Muscle of leg (tissue), 11 donors: ENCODE measurements around the gene SLC39A9. TPM values are rescaled to one million over a fixed set of nuclear protein-coding genes. Genes with fewer than 3 reads are reported as not detected.
"Not testable (repeated sequence)": the region's sequence is repeated elsewhere in the genome, so short reads cannot be mapped to it uniquely, and the experiment has no call there.

Source experiments
- DNase-seq: peaks from one replicate; pipeline ENCODE4 v3.0.0; 2013
- H3K27ac ChIP-seq: one replicate; pipeline ENCODE4 v1.5.1; 2013; ENCODE audit warnings: mild to moderate bottlenecking, low read length, control low read depth
- H3K27me3 ChIP-seq: one replicate; pipeline ENCODE4 v1.6.1; 2013; ENCODE audit warnings: low read length; ENCODE audit not compliant: control insufficient read depth, insufficient read depth
- H3K36me3 ChIP-seq: one replicate; pipeline ENCODE4 v1.6.1; 2013; ENCODE audit warnings: low read length; ENCODE audit not compliant: control insufficient read depth, insufficient read depth
- H3K4me1 ChIP-seq: one replicate; pipeline ENCODE4 v1.6.1; 2013; ENCODE audit warnings: low read length; ENCODE audit not compliant: control insufficient read depth, insufficient read depth
- H3K4me3 ChIP-seq: one replicate; pipeline ENCODE4 v1.5.1; 2013; ENCODE audit warnings: low read length, control low read depth
- H3K9me3 ChIP-seq: replicated peaks from 2 replicates; pipeline ENCODE4 v1.6.1; 2013; ENCODE audit warnings: low read depth, low read length; ENCODE audit not compliant: control insufficient read depth
- WGBS: methylation state at CpG from one replicate; pipeline ENCODE4 v1.1.5; 2013; ENCODE audit warnings: missing lambda C conversion rate; ENCODE audit not compliant: insufficient coverage; 5-methylcytosine and 5-hydroxymethylcytosine counted together
- polyA plus RNA-seq, 8 donors: library from polyadenylated mRNA; unstranded; fragments of 120-200 nt; gene quantifications; one replicate each; pipeline versions ENCODE4 v1.2.1 to v1.2.3, GENCODE V29; 2013; ENCODE audit warnings: inconsistent platforms in 1 of 8, low replicate concordance in 1 of 8; ENCODE audit not compliant: insufficient read length in 8 of 8, insufficient read depth in 1 of 8
- total RNA-seq: library from RNA; stranded (reverse); fragments of 120-200 nt; gene quantifications from one replicate; pipeline ENCODE4 v1.2.4, GENCODE V29; 2013

Gene SLC39A9
- total and polyA plus RNA-seq, 9 donors, result 26.9 to 48.0 (median 31.7) TPM

DNA sequence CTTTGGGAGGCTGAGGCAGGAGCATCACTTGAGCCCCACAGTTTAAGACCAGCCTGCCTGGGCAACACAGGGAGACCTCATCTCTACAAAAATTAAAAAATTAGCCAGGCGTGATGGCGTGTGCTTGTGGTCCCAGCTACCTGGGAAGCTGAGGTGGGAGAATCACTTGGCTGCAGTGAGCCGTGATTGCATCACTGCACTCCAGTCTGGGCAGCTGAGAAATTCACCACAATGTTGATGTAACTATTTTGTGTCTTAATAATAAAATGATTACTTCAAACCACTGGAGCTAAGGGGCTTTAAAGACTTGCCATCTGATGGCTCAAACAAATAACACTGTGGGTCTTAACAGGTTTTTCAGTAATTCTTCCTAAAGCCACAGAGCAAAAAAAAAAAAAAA, 11.2 kb upstream of the SLC39A9 start:
- DNase-seq, result no peak
- Histone ChIP-seq H3K4me1 (no peaks in the 10 kb centered on the region), H3K27ac (no peak overlapping the region), H3K9me3 (no peaks in the 10 kb centered on the region), H3K36me3 (peaks cover 28% of the 10 kb centered on the region), H3K27me3 (no peaks in the 10 kb centered on the region), H3K4me3 (no peak overlapping the region)
- whole genome bisulfite sequencing, result 93% methylated on average over 3 of the region's 3 CpGs

DNA sequence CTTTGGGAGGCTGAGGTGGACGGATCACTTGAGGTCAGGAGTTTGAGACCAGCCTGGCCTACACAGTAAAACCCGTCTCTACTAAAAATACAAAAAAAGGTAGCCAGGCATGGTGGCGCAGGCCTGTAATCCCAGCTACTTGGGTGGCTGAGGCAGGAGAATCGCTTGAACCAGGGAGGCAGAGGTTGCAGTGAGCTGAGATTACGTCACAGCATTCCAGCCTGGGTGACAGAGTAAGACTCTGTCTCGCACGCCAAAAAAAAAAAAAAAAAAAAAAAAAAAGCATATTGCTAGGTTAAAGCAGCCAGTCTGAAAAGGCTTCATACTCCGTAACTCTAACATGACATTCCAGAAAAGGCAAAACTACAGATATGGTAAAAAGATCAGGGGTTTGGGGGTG, 7.1 kb upstream of the SLC39A9 start:
- not testable (repeated sequence) for H3K4me3 ChIP-seq, H3K9me3 ChIP-seq, DNase-seq, H3K27me3 ChIP-seq, H3K4me1 ChIP-seq, H3K27ac ChIP-seq
- peaks cover 42% of the 10 kb centered on the region for H3K36me3 ChIP-seq
- WGBS, result 80% methylated on average over 1 of the region's 8 CpGs

DNA sequence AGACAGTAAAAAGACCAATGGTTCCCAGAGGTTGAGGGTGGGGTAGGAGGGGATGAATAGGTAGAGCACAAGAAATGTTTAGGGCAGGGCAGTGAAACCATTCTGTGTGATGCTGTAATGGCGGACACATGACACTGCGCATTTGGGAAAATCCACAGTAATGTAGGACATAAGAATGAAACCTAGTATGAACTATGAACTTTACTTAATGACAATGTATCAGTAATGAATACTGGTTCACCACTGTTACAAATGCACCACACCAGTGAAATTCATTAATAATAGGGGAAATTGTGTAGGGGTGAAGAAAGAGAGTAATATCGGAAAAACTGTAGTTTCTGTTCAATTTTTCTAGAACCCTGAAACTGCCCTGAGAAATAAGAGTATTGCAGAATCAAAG, 6.0 kb upstream of the SLC39A9 start:
- Histone ChIP-seq H3K36me3 (peaks cover 40% of the 10 kb centered on the region), H3K9me3 (no peaks in the 10 kb centered on the region), H3K27me3 (no peaks in the 10 kb centered on the region), H3K4me1 (peaks cover 5% of the 10 kb centered on the region), H3K4me3 (no peak overlapping the region), H3K27ac (no peak overlapping the region)
- no peak for DNase-seq
- no CpG with 5 or more reads among the region's 3 CpGs for WGBS

- Histone ChIP-seq H3K27me3 (no peaks in the 10 kb centered on the region), H3K27ac (no peak overlapping the region), H3K4me3 (no peak overlapping the region), H3K4me1 (peaks cover 19% of the 10 kb centered on the region), H3K36me3 (peaks cover 32% of the 10 kb centered on the region), H3K9me3 (no peaks in the 10 kb centered on the region)
- 100% methylated on average over 3 of the region's 4 CpGs for WGBS
- DNase-seq, result no peak
Observed at GRCh38 chr14:69395929-69396328, 2.6 kb upstream of the SLC39A9 start.

DNA sequence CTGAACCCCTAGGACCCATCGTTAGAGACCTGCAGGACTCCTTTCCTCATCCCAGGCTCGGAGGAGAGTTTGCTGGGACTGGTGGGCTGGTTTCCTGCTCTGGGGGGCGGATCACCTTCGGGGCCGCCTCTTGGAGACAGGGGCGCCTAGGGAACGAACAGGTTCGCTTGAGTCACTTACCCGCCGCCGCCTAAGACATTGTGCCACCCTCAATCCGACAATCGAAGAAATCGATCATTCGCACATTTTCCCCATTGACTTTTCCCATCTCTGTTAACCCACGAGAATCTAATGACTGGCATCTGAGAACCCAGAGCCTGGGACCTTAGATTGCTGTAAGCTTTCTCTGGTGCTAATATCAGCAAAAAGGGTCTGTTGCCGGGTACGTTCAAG, 322 bp downstream of the SLC39A9 start:
- Histone ChIP-seq H3K27ac (peak overlapping the region; percentile 97), H3K27me3 (no peaks in the 10 kb centered on the region), H3K4me3 (peak overlapping the region; percentile 91), H3K9me3 (no peaks in the 10 kb centered on the region), H3K36me3 (peaks cover 16% of the 10 kb centered on the region), H3K4me1 (peaks cover 22% of the 10 kb centered on the region)
- DNase-seq, result no peak
- WGBS, result 0% methylated on average over 5 of the region's 18 CpGs

GRCh38 chr14:69399750-69400149, 1.3 kb downstream of the SLC39A9 start:
- peaks cover 9% of the 10 kb centered on the region for H3K36me3 ChIP-seq
- WGBS, result 91% methylated on average over 7 of the region's 8 CpGs
- peaks cover 22% of the 10 kb centered on the region for H3K4me1 ChIP-seq
- H3K9me3 ChIP-seq, result no peaks in the 10 kb centered on the region
- H3K4me3 ChIP-seq, result peak overlapping the region; percentile 91
- no peaks in the 10 kb centered on the region for H3K27me3 ChIP-seq
- no peak overlapping the region for H3K27ac ChIP-seq
- DNase-seq, result no peak

DNA sequence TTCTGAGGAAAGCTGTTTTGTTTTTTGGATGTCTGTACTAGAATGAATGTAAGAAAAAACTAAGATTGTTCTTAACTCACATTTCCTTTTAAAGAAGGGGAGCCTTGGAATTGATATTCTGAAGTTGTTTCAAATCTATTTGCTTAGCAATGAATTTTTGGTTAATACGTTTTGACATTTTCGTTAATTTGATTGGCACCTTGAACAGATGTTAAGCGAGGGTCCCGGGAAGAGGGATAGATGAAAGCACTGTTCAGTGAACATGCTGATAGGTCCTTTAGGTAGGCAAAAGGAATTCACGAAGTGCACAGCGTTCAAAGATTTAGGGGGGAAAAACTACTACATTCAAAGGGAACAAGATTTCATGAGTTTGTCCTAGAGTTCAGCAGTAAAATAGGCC, 1.7 kb downstream of the SLC39A9 start:
- Histone ChIP-seq H3K36me3 (peaks cover 5% of the 10 kb centered on the region), H3K4me1 (peaks cover 22% of the 10 kb centered on the region), H3K27me3 (no peaks in the 10 kb centered on the region), H3K4me3 (no peak overlapping the region), H3K27ac (no peak overlapping the region), H3K9me3 (no peaks in the 10 kb centered on the region)
- no peak for DNase-seq
- 86% methylated on average over 4 of the region's 6 CpGs for WGBS

DNA sequence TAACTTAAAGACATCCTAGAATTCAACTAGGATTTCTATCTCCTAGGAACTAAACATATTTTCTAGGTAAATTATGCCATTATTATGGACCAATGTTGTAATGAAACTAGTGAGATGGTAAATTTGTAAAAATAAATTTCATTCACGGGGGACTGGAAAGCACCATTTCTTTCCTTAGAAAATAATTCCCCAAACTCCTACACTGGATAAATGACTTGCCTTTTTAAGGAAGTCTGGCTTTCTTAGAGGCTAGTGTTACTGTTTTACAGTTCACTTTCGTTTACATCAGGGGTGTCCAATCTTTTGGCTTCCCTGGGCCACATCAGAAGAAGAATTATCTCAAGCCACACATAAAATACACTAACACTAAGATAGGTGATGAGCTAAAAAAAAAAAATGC, 3.3 kb downstream of the SLC39A9 start:
- Histone ChIP-seq H3K4me3 (no peak overlapping the region), H3K9me3 (no peaks in the 10 kb centered on the region), H3K27me3 (no peaks in the 10 kb centered on the region), H3K36me3 (no peaks in the 10 kb centered on the region), H3K4me1 (peaks cover 22% of the 10 kb centered on the region), H3K27ac (no peak overlapping the region)
- no peak for DNase-seq
- no CpG with 5 or more reads among the region's 2 CpGs for WGBS

DNA sequence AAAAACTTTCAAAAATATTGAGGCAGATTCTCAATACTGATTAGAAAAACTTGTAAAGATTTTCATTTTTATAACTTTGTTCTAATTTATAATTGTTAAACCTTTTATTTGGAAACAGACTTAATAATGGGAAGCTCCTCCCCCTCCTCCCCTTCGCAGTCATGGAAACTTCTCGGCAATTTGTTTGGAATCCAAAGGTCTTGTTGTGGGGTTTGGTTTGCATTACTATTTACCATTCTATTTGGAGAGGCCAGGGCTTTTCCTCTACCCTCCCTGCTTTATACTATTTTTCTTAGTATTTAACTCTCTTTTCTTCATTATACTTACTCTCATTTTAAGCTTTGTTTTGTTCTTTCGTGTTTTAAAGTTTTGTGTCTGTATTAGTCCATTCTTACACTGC, 6.0 kb downstream of the SLC39A9 start:
- no peak for DNase-seq
- Histone ChIP-seq H3K9me3 (no peaks in the 10 kb centered on the region), H3K36me3 (no peaks in the 10 kb centered on the region), H3K4me3 (no peak overlapping the region), H3K27me3 (no peaks in the 10 kb centered on the region), H3K27ac (no peak overlapping the region), H3K4me1 (peaks cover 12% of the 10 kb centered on the region)
- WGBS, result no CpG with 5 or more reads among the region's 3 CpGs

- no peak overlapping the region for H3K27ac ChIP-seq
- H3K4me3 ChIP-seq, result no peak overlapping the region
- no peaks in the 10 kb centered on the region for H3K27me3 ChIP-seq
- DNase-seq, result no peak
- H3K4me1 ChIP-seq, result peaks cover 8% of the 10 kb centered on the region
- H3K9me3 ChIP-seq, result no peaks in the 10 kb centered on the region
- no CpG with 5 or more reads among the region's 5 CpGs for WGBS
- no peaks in the 10 kb centered on the region for H3K36me3 ChIP-seq
Observed at GRCh38 chr14:69404883-69405282, 6.4 kb downstream of the SLC39A9 start.

- H3K27me3 ChIP-seq, result no peaks in the 10 kb centered on the region
- H3K36me3 ChIP-seq, result no peaks in the 10 kb centered on the region
- no peak for DNase-seq
- H3K9me3 ChIP-seq, result no peaks in the 10 kb centered on the region
- no peak overlapping the region for H3K27ac ChIP-seq
- no peak overlapping the region for H3K4me3 ChIP-seq
- H3K4me1 ChIP-seq, result peaks cover 3% of the 10 kb centered on the region
Observed at GRCh38 chr14:69405762-69406161, 7.3 kb downstream of the SLC39A9 start.
